NOMO-1 treated with DMSO at 0.1 percent for 48 hours (cell line): ENCODE results near the gene EIF3M.

ENCODE experiments used
- DNase-seq: peaks from one replicate; lab custom pipeline; 2025; ENCODE audit not compliant: unreplicated experiment; lab: John Stamatoyannopoulos, UW

EIF3M gene

DNA sequence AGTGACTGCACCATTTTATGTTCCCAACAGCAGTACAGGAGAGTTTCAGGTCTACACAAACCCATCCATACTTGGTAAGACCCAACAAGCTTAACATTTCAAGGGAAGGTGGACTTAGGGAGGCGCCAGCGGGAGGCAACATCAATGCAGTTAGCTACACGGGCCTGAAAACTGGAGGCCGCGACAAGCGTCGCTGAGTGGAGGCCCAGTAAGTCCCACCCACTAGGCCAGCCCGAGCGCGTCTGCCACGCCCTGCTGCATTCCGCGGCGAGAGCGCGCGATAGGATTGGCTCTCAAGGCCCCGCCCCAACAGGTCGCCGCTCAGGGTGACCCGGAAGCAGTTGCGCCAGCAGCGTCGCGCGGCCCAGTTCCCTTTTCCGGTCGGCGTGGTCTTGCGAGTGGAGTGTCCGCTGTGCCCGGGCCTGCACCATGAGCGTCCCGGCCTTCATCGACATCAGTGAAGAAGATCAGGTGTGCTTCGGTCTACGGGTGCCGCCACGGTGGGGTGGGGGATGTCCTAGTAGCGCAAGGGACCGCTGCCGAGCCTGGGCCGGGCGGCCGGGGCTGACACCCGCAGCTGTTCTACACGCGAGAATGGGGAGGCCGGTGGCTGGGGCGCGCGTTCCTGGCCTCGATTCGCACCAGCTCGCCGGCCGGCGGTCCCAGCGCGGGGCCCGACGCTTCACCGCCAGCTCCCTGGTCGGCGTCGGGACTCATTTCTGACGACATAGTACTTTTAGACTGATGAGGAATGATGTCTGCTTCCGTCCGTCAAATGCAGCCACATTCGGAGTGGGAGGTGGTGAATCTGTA lies at the start of gene EIF3M:
Gene EIF3M, plus strand, starts transcription at position 373 of the 813 bp plus-strand sequence. Its CDS starts 57 bp downstream, at position 430.
- peak; percentile 94 for DNase-seq

GRCh38 chr11:32538804-32539203 lies 44.8 kb upstream of the EIF3M start:
- DNase-seq = no peak

- DNase-seq = peak; percentile 68
Observed at GRCh38 chr11:32549611-32550187, 33.9 kb upstream of the EIF3M start.

GRCh38 chr11:32550207-32550606 lies 33.4 kb upstream of the EIF3M start:
- DNase-seq = no peak

- DNase-seq = no peak
Observed at GRCh38 chr11:32555091-32555490, 28.5 kb upstream of the EIF3M start.

DNA sequence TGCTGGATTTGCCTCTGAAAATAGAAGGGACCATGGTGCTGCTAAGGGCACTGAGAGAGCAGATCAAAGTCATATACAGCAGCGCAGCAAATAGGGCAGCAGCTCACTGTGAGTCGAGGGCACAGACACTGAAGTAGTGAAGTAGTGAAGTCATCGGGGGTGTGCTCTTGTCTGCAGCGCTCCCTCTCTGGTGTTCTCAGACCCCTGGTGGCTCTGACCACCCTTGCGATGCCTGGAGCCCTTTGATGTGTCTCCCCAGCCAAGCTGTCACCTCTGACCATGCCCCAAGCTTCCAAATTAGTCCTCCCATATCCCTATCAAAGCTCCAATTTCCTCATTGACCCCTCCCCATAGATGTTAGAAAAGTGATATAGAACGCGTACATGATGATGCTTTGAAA lies 27.7 kb upstream of the EIF3M start:
- DNase-seq = no peak

GRCh38 chr11:32561835-32562234 lies 21.8 kb upstream of the EIF3M start:
- DNase-seq = no peak

DNA sequence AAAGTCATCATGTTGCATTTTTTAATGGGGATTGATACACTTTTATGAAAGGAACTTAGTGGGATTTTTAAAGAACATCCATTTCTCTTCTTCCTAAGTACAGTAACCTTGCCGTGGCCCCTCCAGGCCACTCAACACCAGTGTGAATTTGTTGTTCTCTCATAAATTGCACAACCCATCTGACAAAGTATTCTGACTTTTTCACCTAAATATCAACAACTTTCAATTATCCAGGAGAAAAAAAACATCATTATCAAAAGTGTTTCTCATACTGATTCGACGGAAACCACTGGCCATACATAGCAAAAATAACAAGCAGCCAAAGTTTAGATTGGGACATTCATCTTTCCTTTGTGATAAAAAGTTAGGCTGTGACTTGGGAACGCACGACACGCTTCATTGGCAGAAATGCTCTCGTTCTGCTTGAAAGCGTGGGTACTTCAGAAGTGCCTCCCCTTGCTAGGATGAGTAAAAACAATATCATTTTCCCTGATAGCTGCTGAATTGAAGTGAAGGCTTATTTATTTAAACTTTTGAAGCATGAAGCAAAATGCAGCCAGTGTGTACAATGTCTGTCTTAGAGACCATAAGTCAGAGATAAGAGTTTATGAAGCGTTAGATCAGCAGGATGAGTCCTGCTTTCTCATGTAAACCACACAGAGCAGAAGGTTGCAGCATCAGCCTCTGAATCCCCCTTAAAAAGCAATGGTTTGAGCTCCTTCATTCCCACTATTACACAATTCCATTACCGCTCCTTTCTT lies 20.6 kb upstream of the EIF3M start:
- DNase-seq = no peak

GRCh38 chr11:32563600-32563959 lies 20.1 kb upstream of the EIF3M start:
- no peak for DNase-seq

GRCh38 chr11:32566517-32566916 lies 17.1 kb upstream of the EIF3M start:
- no peak for DNase-seq

DNA sequence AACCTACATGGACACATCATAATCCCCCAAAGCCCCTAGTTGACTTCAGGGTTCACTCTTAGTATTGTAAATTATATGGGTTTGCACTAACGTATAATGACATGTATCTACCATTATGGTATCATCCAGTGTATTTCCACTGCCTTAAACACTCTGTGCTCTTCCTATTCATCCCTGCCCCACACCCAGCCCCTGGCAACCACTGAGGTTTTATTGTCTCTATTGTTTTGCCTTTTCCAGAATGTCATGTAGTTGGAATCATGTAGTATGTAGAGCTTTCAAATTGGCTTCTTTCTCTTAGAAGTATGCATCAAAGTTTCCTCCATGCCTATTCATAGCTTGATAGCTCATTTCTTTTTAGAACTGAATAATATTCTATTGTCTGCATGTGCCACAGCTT lies 16.5 kb upstream of the EIF3M start:
- no peak for DNase-seq

DNA sequence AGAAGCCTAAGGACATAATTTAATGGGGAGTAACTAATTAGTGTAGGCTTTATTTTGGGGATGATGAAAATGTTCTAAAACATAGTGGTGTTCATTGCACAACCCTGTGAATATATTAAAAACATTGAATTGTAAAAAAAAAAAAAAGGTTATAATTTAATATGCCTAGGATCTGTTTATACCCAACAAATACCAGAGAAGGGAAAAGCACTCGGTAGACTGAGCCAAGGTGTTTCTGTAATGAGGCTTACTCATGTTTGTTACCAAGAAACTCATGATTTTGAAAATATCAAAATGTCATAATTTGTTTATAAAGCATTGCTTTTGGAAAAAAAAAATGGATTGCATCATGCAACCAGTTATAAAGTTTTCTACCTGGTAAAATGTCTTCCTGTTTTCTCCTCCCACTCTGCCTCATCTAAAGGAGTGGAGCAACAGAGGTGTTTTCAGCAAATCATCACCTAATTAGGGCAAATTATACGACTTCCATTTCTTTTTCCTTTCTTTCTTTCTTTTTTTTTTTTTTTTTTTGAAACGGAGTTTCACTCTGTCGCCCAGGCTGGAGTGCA lies 14.2 kb upstream of the EIF3M start:
- DNase-seq = no peak

DNA sequence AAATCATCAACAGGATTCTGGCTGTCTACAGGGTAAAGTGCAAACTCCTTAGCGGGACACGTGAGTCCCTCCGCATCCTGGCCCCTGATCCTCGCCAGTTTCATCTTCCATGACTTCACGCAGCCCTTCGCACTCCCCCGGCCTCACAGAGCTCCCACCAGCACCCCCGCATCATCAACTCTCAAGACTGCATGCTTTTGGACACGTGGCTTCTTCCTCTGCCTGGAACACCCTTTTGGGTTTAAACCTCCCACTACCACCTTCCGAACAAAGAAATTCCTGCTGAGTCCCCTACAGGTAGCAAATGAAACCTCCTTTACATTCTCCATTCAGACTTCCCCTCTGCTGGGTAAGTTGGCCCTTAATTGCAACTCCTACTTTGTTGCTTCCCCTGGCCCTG lies 12.6 kb upstream of the EIF3M start:
- no peak for DNase-seq

DNA sequence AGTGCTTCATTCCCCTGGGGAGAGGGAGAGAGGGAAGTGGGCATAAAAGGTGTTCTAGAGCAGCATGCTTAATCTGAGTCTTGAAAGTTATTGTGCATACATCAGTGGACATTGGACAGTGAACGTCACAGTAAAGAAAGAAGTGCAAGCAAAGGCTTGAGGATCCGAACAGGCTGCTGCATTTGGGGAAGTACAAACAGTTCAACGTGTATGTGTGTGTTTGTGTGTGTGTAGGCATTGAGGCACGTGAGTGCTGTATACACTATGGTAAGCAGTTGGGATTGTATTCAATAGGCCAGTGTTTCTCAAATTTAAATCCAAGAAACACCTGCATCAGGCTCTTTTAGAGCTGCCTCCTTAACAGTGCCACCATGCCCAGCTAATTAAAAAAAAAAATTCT lies 10.4 kb upstream of the EIF3M start:
- no peak for DNase-seq

- DNase-seq = no peak
Observed at GRCh38 chr11:32574421-32574820, 9.2 kb upstream of the EIF3M start.

GRCh38 chr11:32575070-32575469 lies 8.6 kb upstream of the EIF3M start:
- no peak for DNase-seq

- no peak for DNase-seq
Observed at GRCh38 chr11:32576456-32576855, 7.2 kb upstream of the EIF3M start.

DNA sequence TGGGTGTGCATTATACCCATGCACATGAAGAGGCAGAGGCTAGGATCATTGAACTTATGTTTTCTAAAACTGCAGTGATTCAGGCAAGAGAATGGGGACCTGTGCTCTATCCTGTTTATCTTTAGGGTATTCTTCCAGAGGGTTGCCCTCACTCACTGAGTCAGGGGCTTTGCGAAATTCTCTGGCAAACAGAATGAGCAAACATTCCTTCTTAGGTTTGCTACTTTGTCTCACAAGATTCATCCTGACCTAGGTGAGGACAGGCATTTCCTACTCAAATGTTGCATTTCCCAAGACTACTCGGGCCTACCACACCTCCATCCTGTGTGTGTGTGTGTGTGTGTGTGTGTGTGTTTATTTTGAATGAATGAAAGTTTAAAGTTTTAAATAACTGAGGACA lies 2.7 kb upstream of the EIF3M start:
- no peak for DNase-seq

- DNase-seq = no peak
Observed at GRCh38 chr11:32581556-32581955, 2.1 kb upstream of the EIF3M start.

GRCh38 chr11:32584921-32585320 lies 1.3 kb downstream of the EIF3M start:
- DNase-seq = no peak

DNA sequence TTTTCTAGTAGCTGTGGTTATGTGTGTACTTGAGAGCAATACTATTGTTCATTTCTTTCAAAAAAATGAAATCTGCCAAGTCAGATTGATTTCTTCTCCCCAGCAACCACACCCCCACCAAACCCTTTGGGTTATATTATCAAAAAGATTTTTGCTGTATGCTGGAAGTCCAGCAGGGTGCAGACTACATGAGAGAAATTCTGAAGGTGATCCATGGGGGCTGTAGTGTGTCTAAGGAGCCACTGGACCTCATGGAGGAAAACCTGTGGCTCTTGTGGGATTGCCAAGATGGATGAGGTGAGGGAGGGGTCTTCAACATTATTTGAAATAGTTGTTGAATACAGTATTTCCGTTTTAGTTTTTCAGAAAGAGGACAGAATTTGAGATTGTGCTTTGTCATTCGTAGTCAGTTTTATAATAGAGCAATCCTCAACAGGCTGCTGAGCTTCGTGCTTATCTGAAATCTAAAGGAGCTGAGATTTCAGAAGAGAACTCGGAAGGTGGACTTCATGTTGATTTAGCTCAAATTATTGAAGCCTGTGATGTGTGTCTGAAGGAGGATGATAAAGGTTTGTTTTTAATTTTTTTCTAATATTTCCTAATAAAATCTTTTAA lies 3.1 kb downstream of the EIF3M start:
- DNase-seq = no peak
